HEK293T (cell line): Measurements from ENCODE around the gene ITPA.

Source experiments
- CTCF ChIA-PET: fragments of 350-600 bp; formaldehyde crosslinking; extraction: SDS; loops from one replicate; lab custom pipeline; 2021; ENCODE audit warnings: antibody characterized with exemption, inconsistent platforms; lab: Yijun Ruan, JAX
- POLR2A ChIA-PET: fragments of 350-600 bp; formaldehyde crosslinking; extraction: SDS; loops from one replicate; lab custom pipeline; 2020; ENCODE audit warnings: antibody characterized with exemption, inconsistent platforms; lab: Yijun Ruan, JAX
- DNase-seq: peaks from one replicate; pipeline ENCODE4 v3.0.0; 2012; ENCODE audit warnings: mixed read lengths; ENCODE audit errors: extremely low spot score
- ARNT ChIP-seq: fragments of 450-650 bp; IDR thresholded peaks from 2 replicates; pipeline ENCODE4 v1.6.1; 2017; ENCODE audit warnings: mild to moderate bottlenecking
- BHLHE40 ChIP-seq: fragments of 450-650 bp; IDR thresholded peaks from 2 replicates; pipeline ENCODE4 v1.6.1; 2016; ENCODE audit warnings: mild to moderate bottlenecking, moderate library complexity, borderline replicate concordance
- CTBP1 ChIP-seq: fragments of 450-650 bp; IDR thresholded peaks from 2 replicates; pipeline ENCODE4 v1.6.1; 2016; ENCODE audit warnings: borderline replicate concordance
- ELF4 ChIP-seq: fragments of 450-650 bp; IDR thresholded peaks from 2 replicates; pipeline ENCODE4 v1.6.1; 2017; ENCODE audit warnings: antibody characterized with exemption
- FOXA1 ChIP-seq: fragments of 450-650 bp; IDR thresholded peaks from 2 replicates; pipeline ENCODE4 v1.6.1; 2016; ENCODE audit warnings: mild to moderate bottlenecking
- FOXK2 ChIP-seq: fragments of 450-650 bp; IDR thresholded peaks from 2 replicates; pipeline ENCODE4 v1.6.1; 2016; ENCODE audit warnings: mild to moderate bottlenecking
- FOXM1 ChIP-seq: fragments of 450-650 bp; IDR thresholded peaks from 2 replicates; pipeline ENCODE4 v1.6.1; 2017; ENCODE audit warnings: mild to moderate bottlenecking, borderline replicate concordance
- HDGF ChIP-seq: fragments of 450-650 bp; IDR thresholded peaks from 2 replicates; pipeline ENCODE4 v1.6.1; 2017; ENCODE audit warnings: antibody characterized with exemption, borderline replicate concordance
- L3MBTL2 ChIP-seq: fragments of 450-650 bp; conservative IDR thresholded peaks from 2 replicates; pipeline ENCODE4 v1.6.1; 2016; ENCODE audit warnings: mild to moderate bottlenecking
- LEF1 ChIP-seq: fragments of 450-650 bp; IDR thresholded peaks from 2 replicates; pipeline ENCODE4 v1.6.1; 2017; ENCODE audit warnings: mild to moderate bottlenecking, borderline replicate concordance
- NFRKB ChIP-seq: fragments of 450-650 bp; IDR thresholded peaks from 2 replicates; pipeline ENCODE4 v1.6.1; 2016; ENCODE audit warnings: mild to moderate bottlenecking, moderate library complexity
- PKNOX1 ChIP-seq: fragments of 450-650 bp; IDR thresholded peaks from 2 replicates; pipeline ENCODE4 v1.6.1; 2016
- SP1 ChIP-seq: fragments of 450-650 bp; IDR thresholded peaks from 2 replicates; pipeline ENCODE4 v1.6.1; 2017
- SUZ12 ChIP-seq: fragments of 450-650 bp; IDR thresholded peaks from 2 replicates; pipeline ENCODE4 v1.6.1; 2016; ENCODE audit warnings: mild to moderate bottlenecking
- TARDBP ChIP-seq: fragments of 450-650 bp; IDR thresholded peaks from 2 replicates; pipeline ENCODE4 v1.6.1; 2016
- ZNF384 ChIP-seq: fragments of 450-650 bp; IDR thresholded peaks from 2 replicates; pipeline ENCODE4 v1.6.1; 2016

ITPA gene

GRCh38 chr20:3235666-3236324, 26.5 kb downstream of the ITPA start:
- POLR2A ChIA-PET: no interaction called here
- TF ChIP-seq CTBP1 (no peak), SP1 (no peak), FOXK2 (no peak), L3MBTL2 (no peak), TARDBP (no peak), PKNOX1 (no peak), BHLHE40 (no peak), FOXM1 (no peak), NFRKB (no peak), ZNF384 (no peak), LEF1 (no peak), ELF4 (no peak), SUZ12 (no peak), ARNT (no peak), HDGF (no peak), FOXA1 (no peak)
- no peak for DNase-seq
- CTCF ChIA-PET: no interaction called here

GRCh38 chr20:3237011-3237957, 28.0 kb downstream of the ITPA start:
- no peak for TF ChIP-seq TARDBP
- no peak for TF ChIP-seq ELF4
- TF ChIP-seq FOXK2: no peak
- TF ChIP-seq BHLHE40: no peak
- no peak for TF ChIP-seq SP1
- no peak for TF ChIP-seq CTBP1
- no peak for TF ChIP-seq HDGF
- TF ChIP-seq SUZ12: no peak
- TF ChIP-seq L3MBTL2: no peak
- TF ChIP-seq ARNT: no peak
- no peak for TF ChIP-seq LEF1
- no peak for TF ChIP-seq PKNOX1
- TF ChIP-seq FOXM1: no peak
- no peak for TF ChIP-seq ZNF384
- no peak for TF ChIP-seq NFRKB
- no peak for TF ChIP-seq FOXA1
- ChIA-PET CTCF (no interaction called here), POLR2A (no interaction called here)
- DNase-seq: no peak

GRCh38 chr20:3237958-3238615, 28.8 kb downstream of the ITPA start:
- ChIA-PET POLR2A (no interaction called here), CTCF (no interaction called here)

GRCh38 chr20:3238616-3239025, 29.3 kb downstream of the ITPA start:
- DNase-seq: peak; percentile 51
- CTCF ChIA-PET: interaction anchor here (1.2 kb wide), 1 partner anchor 12 kb away, joined by 4 read pairs; no protein-coding TSS in a partner anchor

More at GRCh38 chr20:3237958-3238615, 28.8 kb downstream of the ITPA start:
- no peak for TF ChIP-seq ARNT
- no peak for DNase-seq

More at GRCh38 chr20:3238616-3239025, 29.3 kb downstream of the ITPA start:
- TF ChIP-seq FOXA1: no peak
- TF ChIP-seq ELF4: no peak
- no peak for TF ChIP-seq FOXM1
- TF ChIP-seq ARNT: no peak
- no peak for TF ChIP-seq CTBP1
- TF ChIP-seq NFRKB: no peak
- no peak for TF ChIP-seq BHLHE40
- TF ChIP-seq FOXK2: no peak
- no peak for TF ChIP-seq TARDBP
- TF ChIP-seq SP1: no peak
- no peak for TF ChIP-seq LEF1
- TF ChIP-seq ZNF384: no peak
- no peak for TF ChIP-seq L3MBTL2
- no peak for TF ChIP-seq HDGF
- no peak for TF ChIP-seq PKNOX1
- TF ChIP-seq SUZ12: no peak
- POLR2A ChIA-PET: interaction anchor here (0.9 to 1.0 kb wide), 2 partner anchors 25 to 170 kb away, joined by 3 read pairs; no protein-coding TSS in a partner anchor
